DOHH2 (cell line): ENCODE results near the gene REPIN1.

ENCODE experiments used
- H3F3A ChIP-seq: fragments of 200-600 bp; sonication (generic), shearing (Covaris generic); 2 replicates; pipeline ENCODE4 v1.6.0; 2016; ENCODE audit warnings: antibody characterized with exemption, mild to moderate bottlenecking; ENCODE audit not compliant: control insufficient read depth, insufficient read depth
- H3K27ac ChIP-seq: fragments of 200-600 bp; sonication (generic); 2 replicates; pipeline ENCODE4 v1.5.1; 2014; ENCODE audit warnings: low read depth, mild to moderate bottlenecking, low read length, moderate library complexity
- H3K27me3 ChIP-seq: fragments of 200-600 bp; sonication (generic); 2 replicates; pipeline ENCODE4 v1.6.1; 2014; ENCODE audit warnings: mild to moderate bottlenecking, low read length, mixed read lengths; ENCODE audit not compliant: control insufficient read depth
- H3K36me3 ChIP-seq: fragments of 200-600 bp; sonication (generic); 2 replicates; pipeline ENCODE4 v1.6.1; 2014; ENCODE audit warnings: mild to moderate bottlenecking, low read length, moderate library complexity, mixed read lengths; ENCODE audit not compliant: control insufficient read depth
- H3K4me1 ChIP-seq: fragments of 200-600 bp; sonication (generic); 2 replicates; pipeline ENCODE4 v1.6.1; 2014; ENCODE audit warnings: mild to moderate bottlenecking, low read length, mixed read lengths; ENCODE audit not compliant: control insufficient read depth
- H3K4me2 ChIP-seq: fragments of 200-600 bp; sonication (generic); 2 replicates; pipeline ENCODE4 v1.6.0; 2014; ENCODE audit warnings: mild to moderate bottlenecking, low read length, moderate library complexity
- H3K4me3 ChIP-seq: fragments of 200-600 bp; sonication (generic); 2 replicates; pipeline ENCODE4 v1.5.1; 2014; ENCODE audit warnings: mild to moderate bottlenecking, low read length, mixed read lengths
- H3K79me2 ChIP-seq: fragments of 200-600 bp; sonication (generic); 2 replicates; pipeline ENCODE4 v1.6.1; 2014; ENCODE audit warnings: mild to moderate bottlenecking, low read length, mixed read lengths; ENCODE audit not compliant: control insufficient read depth
- H3K9me2 ChIP-seq: fragments of 200-600 bp; sonication (generic); replicated peaks from 2 replicates; pipeline ENCODE4 v1.6.1; 2014; ENCODE audit warnings: mild to moderate bottlenecking, low read length, mixed read lengths; ENCODE audit not compliant: control insufficient read depth
- H3K9me3 ChIP-seq: fragments of 200-600 bp; sonication (generic); 2 replicates; pipeline ENCODE4 v1.6.1; 2014; ENCODE audit warnings: antibody characterized with exemption, low read length, mixed read lengths; ENCODE audit not compliant: control insufficient read depth, insufficient read depth
- H4K20me1 ChIP-seq: fragments of 200-600 bp; sonication (generic); 2 replicates; pipeline ENCODE4 v1.6.0; 2014; ENCODE audit warnings: low read depth, mild to moderate bottlenecking, antibody characterized with exemption, low read length, moderate library complexity; ENCODE audit not compliant: control insufficient read depth, insufficient read depth
- CTCF ChIP-seq: fragments of 200-600 bp; sonication (generic); IDR thresholded peaks from one replicate; pipeline ENCODE4 v1.5.1; 2014; ENCODE audit warnings: antibody characterized with exemption, mild to moderate bottlenecking, low read depth, low read length; ENCODE audit not compliant: poor library complexity, severe bottlenecking
- EZH2phosphoT487 ChIP-seq: fragments of 200-600 bp; sonication (generic); IDR thresholded peaks from 2 replicates; pipeline ENCODE4 v1.6.1; 2017; ENCODE audit warnings: borderline replicate concordance, mild to moderate bottlenecking, antibody characterized with exemption, low read length, moderate library complexity, mixed read lengths

Gene REPIN1

GRCh38 chr7:150367677-150368095 is 936 bp upstream of the REPIN1 start:
- Histone ChIP-seq H3K27ac (peak overlapping the region; percentile 90), H3K4me3 (peak overlapping the region; percentile 85), H3K4me2 (peak overlapping the region; percentile 73), H3F3A (peaks cover 28% of the 10 kb centered on the region), H3K36me3 (peaks cover 38% of the 10 kb centered on the region), H3K4me1 (peaks cover 75% of the 10 kb centered on the region), H3K27me3 (no peaks in the 10 kb centered on the region), H3K79me2 (peaks cover 44% of the 10 kb centered on the region), H3K9me2 (no peaks in the 10 kb centered on the region), H4K20me1 (peaks cover 7% of the 10 kb centered on the region), H3K9me3 (no peaks in the 10 kb centered on the region)
- TF ChIP-seq CTCF (no peak), EZH2phosphoT487 (no peak)

GRCh38 chr7:150368884-150369747 is 494 bp downstream of the REPIN1 start:
- peaks cover 53% of the 10 kb centered on the region for H3K36me3 ChIP-seq
- no peaks in the 10 kb centered on the region for H3K9me3 ChIP-seq
- peaks cover 27% of the 10 kb centered on the region for H3F3A ChIP-seq
- no peaks in the 10 kb centered on the region for H3K27me3 ChIP-seq
- H3K4me2 ChIP-seq = peak overlapping the region; percentile 73
- peak overlapping the region; percentile 85 for H3K4me3 ChIP-seq
- peaks cover 59% of the 10 kb centered on the region for H3K79me2 ChIP-seq
- peaks cover 12% of the 10 kb centered on the region for H4K20me1 ChIP-seq
- H3K4me1 ChIP-seq = peaks cover 75% of the 10 kb centered on the region
- TF ChIP-seq EZH2phosphoT487 (no peak), CTCF (no peak)
- H3K27ac ChIP-seq = peak overlapping the region; percentile 90
- H3K9me2 ChIP-seq = no peaks in the 10 kb centered on the region

GRCh38 chr7:150369748-150370501 is 1.3 kb downstream of the REPIN1 start:
- no peaks in the 10 kb centered on the region for H3K9me3 ChIP-seq
- H3K36me3 ChIP-seq = peaks cover 59% of the 10 kb centered on the region
- peaks cover 64% of the 10 kb centered on the region for H3K79me2 ChIP-seq
- H3K27ac ChIP-seq = peak overlapping the region; percentile 90
- H3K27me3 ChIP-seq = no peaks in the 10 kb centered on the region
- TF ChIP-seq CTCF = no peak
- peaks cover 73% of the 10 kb centered on the region for H3K4me1 ChIP-seq
- H4K20me1 ChIP-seq = peaks cover 12% of the 10 kb centered on the region
- no peaks in the 10 kb centered on the region for H3K9me2 ChIP-seq
- H3K4me3 ChIP-seq = peak overlapping the region; percentile 85
- H3F3A ChIP-seq = peaks cover 22% of the 10 kb centered on the region
- H3K4me2 ChIP-seq = peak overlapping the region; percentile 73
